K562 (cell line): ENCODE results near the gene GLIS2. TPM values are rescaled to one million over a fixed set of nuclear protein-coding genes. Genes with fewer than 3 reads are reported as not detected.

Source experiments
- AFF4 ChIP-seq: sonication (generic); formaldehyde crosslinking; IDR thresholded peaks from 2 replicates; pipeline ENCODE4 v1.8.0; 2023; ENCODE audit warnings: mild to moderate bottlenecking, missing genetic modification reagents
- ATF7 ChIP-seq: fragments of 450-650 bp; IDR thresholded peaks from 2 replicates; pipeline ENCODE4 v1.7.1; 2014; ENCODE audit warnings: mild to moderate bottlenecking, moderate library complexity
- ETS1 ChIP-seq: conservative IDR thresholded peaks from 2 replicates; pipeline ENCODE4 v1.6.1; 2011; ENCODE audit warnings: low read depth, mild to moderate bottlenecking, low read length; ENCODE audit not compliant: control insufficient read depth
- FOXA1 ChIP-seq: fragments of 450-650 bp; IDR thresholded peaks from 2 replicates; pipeline ENCODE4 v1.6.1; 2016; ENCODE audit warnings: mild to moderate bottlenecking, borderline replicate concordance
- MBD1 ChIP-seq: fragments of 250-450 bp; sonication (Bioruptor Pico); IDR thresholded peaks from 2 replicates; pipeline ENCODE4 v1.8.0; 2022; ENCODE audit warnings: inconsistent platforms
- NFRKB ChIP-seq: fragments of 450-650 bp; IDR thresholded peaks from 2 replicates; pipeline ENCODE4 v1.6.1; 2016; ENCODE audit warnings: low read depth
- NR2C2 ChIP-seq, 2 experiments: fragments of 200-800 bp in 1 of 2; sonication (Bioruptor generic) in 1 of 2; sonication (generic) in 1 of 2; formaldehyde crosslinking in 1 of 2; IDR thresholded peaks; 2 replicates each; pipeline versions ENCODE4 v1.6.1 to v1.8.0; 2016 to 2022; ENCODE audit warnings: mild to moderate bottlenecking in 1 of 2, missing compliant biosample characterization in 1 of 2, missing genetic modification characterization in 1 of 2, missing genetic modification reagents in 1 of 2
- NR2F6 ChIP-seq: fragments of 450-650 bp; formaldehyde crosslinking; IDR thresholded peaks from 2 replicates; pipeline ENCODE4 v1.4.0; 2020; ENCODE audit warnings: mild to moderate bottlenecking
- PBX2 ChIP-seq, 2 experiments: IDR thresholded peaks in 1 of 2; conservative IDR thresholded peaks in 1 of 2; 2 replicates each; pipeline ENCODE4 v1.6.1; 2016; ENCODE audit warnings: low read depth in 2 of 2, mild to moderate bottlenecking in 1 of 2, missing compliant biosample characterization in 1 of 2, missing genetic modification characterization in 1 of 2, moderate library complexity in 1 of 2
- PML ChIP-seq: IDR thresholded peaks from 2 replicates; pipeline ENCODE4 v1.6.1; 2012; ENCODE audit warnings: low read length, inconsistent platforms
- SUPT5H ChIP-seq: fragments of 450-650 bp; IDR thresholded peaks from 2 replicates; pipeline ENCODE4 v1.6.1; 2016
- ZEB2 ChIP-seq: fragments of 450-650 bp; IDR thresholded peaks from 2 replicates; pipeline ENCODE4 v1.6.1; 2016
- ZFPM2 ChIP-seq: fragments of 250-450 bp; sonication (Bioruptor Pico); IDR thresholded peaks from 2 replicates; pipeline ENCODE4 v1.5.1; 2022; ENCODE audit warnings: mild to moderate bottlenecking
- ZNF395 ChIP-seq: fragments of 200-800 bp; sonication (Bioruptor generic); IDR thresholded peaks from 2 replicates; pipeline ENCODE4 v1.6.1; 2017; ENCODE audit warnings: missing genetic modification characterization, missing compliant biosample characterization
- polyA plus RNA-seq, 8 experiments: library from polyadenylated mRNA; depleted of rRNA in 4 of 8; stranded (reverse) in 5 of 8; unstranded in 3 of 8; fragments of >200 nt; fragmentation: Nextera tagmentation in 2 of 8; fragmentation: Illumina TruSeq in 1 of 8; extraction: Ambion mirVana in 2 of 8; extraction: Trizol in 1 of 8; gene quantifications; 2 replicates each; pipeline versions ENCODE4 v1.2.1 to v1.2.3, GENCODE V29; 2011 to 2014; ENCODE audit warnings: inconsistent platforms in 1 of 8, missing spikeins in 1 of 8
- total RNA-seq, 7 experiments: library from RNA; depleted of rRNA in 6 of 7; stranded (reverse); fragments of >200 nt in 6 of 7; fragmentation: Illumina TruSeq in 2 of 7; extraction: Trizol in 2 of 7; gene quantifications; 2 replicates each; pipeline versions ENCODE4 v1.2.1 to v1.2.3, GENCODE V29; 2011 to 2021; ENCODE audit warnings: low replicate concordance in 1 of 7

Gene GLIS2
- total and polyA plus RNA-seq, 9 of the 15 experiments (the other 6 are each of a cell fraction or from before 2014, with no cell fraction given) = 0.10 to 9.0 (median 0.57) TPM

- TF ChIP-seq SUPT5H (no peak), ETS1 (peak; percentile 44; the same call in 1 of the 2 replicates), AFF4 (CRISPR knock-in tag) (peak; percentile 57; the same call in 1 of the 2 replicates), ATF7 (peak; percentile 41), ZEB2 (peak; percentile 62; the same call in 1 of the 2 replicates), NFRKB (no peak), PBX2 (CRISPR knock-in tag; IDR thresholded peaks at IDR 0.05; ENCODE audit: low read depth) (no peak), PBX2 (tag; conservative IDR thresholded peaks at IDR 0.05; ENCODE audit: low read depth) (no peak), NR2F6 (CRISPR knock-in tag) (no peak), NR2C2 (CRISPR knock-in tag; IDR thresholded peaks at IDR 0.05) (no peak; the same call in 1 of the 2 replicates), NR2C2 (tag; IDR thresholded peaks at IDR 0.05) (peak; percentile 11; the same call in 1 of the 2 replicates), FOXA1 (no peak), MBD1 (no peak), ZFPM2 (no peak), ZNF395 (no peak), PML (no peak)
Measured at GRCh38 chr16:4313563-4314531, 2.0 kb upstream of the GLIS2 start (continued).
